K562 (cell line): Measurements from ENCODE around the gene WNT16. TPM values are rescaled to one million over a fixed set of nuclear protein-coding genes. Genes with fewer than 3 reads are reported as not detected.

Experiments used
- ARID1B ChIP-seq: fragments of 450-650 bp; IDR thresholded peaks from 2 replicates; pipeline ENCODE4 v1.6.1; 2016; ENCODE audit warnings: antibody characterized with exemption, mild to moderate bottlenecking, inconsistent platforms
- CBX2 ChIP-seq: fragments of 200-600 bp; sonication (generic); IDR thresholded peaks from one replicate; pipeline ENCODE4 v1.6.1; 2012; ENCODE audit warnings: mild to moderate bottlenecking, low read length, inconsistent platforms; ENCODE audit not compliant: insufficient read depth, poor library complexity, severe bottlenecking
- CBX8 ChIP-seq: fragments of 200-600 bp; sonication (generic); IDR thresholded peaks from 2 replicates; pipeline ENCODE4 v1.6.1; 2012; ENCODE audit warnings: borderline replicate concordance, mixed run types, low read depth, mild to moderate bottlenecking, moderate library complexity, mixed read lengths, low read length, control low read depth, inconsistent platforms; ENCODE audit not compliant: poor library complexity, severe bottlenecking; ENCODE audit errors: extremely low read depth
- CXXC5 ChIP-seq: fragments of 250-450 bp; sonication (Bioruptor Pico); IDR thresholded peaks from 2 replicates; pipeline ENCODE4 v1.8.0; 2022; ENCODE audit warnings: inconsistent platforms, mild to moderate bottlenecking, moderate library complexity
- HNRNPK ChIP-seq: fragments of 200-400 bp; formaldehyde crosslinking; IDR thresholded peaks from one replicate; pipeline ENCODE4 v1.6.1; 2018; ENCODE audit warnings: mild to moderate bottlenecking, low read depth, low read length; ENCODE audit not compliant: poor library complexity, severe bottlenecking
- MED1 ChIP-seq: sonication (generic); formaldehyde crosslinking; IDR thresholded peaks from 2 replicates; pipeline ENCODE4 v1.8.1; 2023; ENCODE audit warnings: missing genetic modification reagents, borderline replicate concordance
- NFE2L1 ChIP-seq: fragments of 450-650 bp; IDR thresholded peaks from 2 replicates; pipeline ENCODE4 v1.6.1; 2016; ENCODE audit warnings: missing genetic modification characterization, low read depth, mild to moderate bottlenecking, missing compliant biosample characterization, moderate library complexity, borderline replicate concordance
- NR2C2 ChIP-seq, 2 experiments: fragments of 200-800 bp in 1 of 2; sonication (Bioruptor generic) in 1 of 2; sonication (generic) in 1 of 2; formaldehyde crosslinking in 1 of 2; IDR thresholded peaks; 2 replicates each; pipeline versions ENCODE4 v1.6.1 to v1.8.0; 2016 to 2022; ENCODE audit warnings: mild to moderate bottlenecking in 1 of 2, missing compliant biosample characterization in 1 of 2, missing genetic modification characterization in 1 of 2, missing genetic modification reagents in 1 of 2
- ZEB2 ChIP-seq: fragments of 450-650 bp; IDR thresholded peaks from 2 replicates; pipeline ENCODE4 v1.6.1; 2016
- ZNF263 ChIP-seq: sonication (generic); formaldehyde crosslinking; IDR thresholded peaks from 2 replicates; pipeline ENCODE4 v1.8.0; 2022; ENCODE audit warnings: mild to moderate bottlenecking, missing genetic modification reagents, borderline replicate concordance
- ZNF277 ChIP-seq: fragments of 250-450 bp; sonication (Bioruptor Pico); IDR thresholded peaks from 2 replicates; pipeline ENCODE4 v1.8.0; 2022; ENCODE audit warnings: inconsistent platforms, mild to moderate bottlenecking, moderate library complexity, borderline replicate concordance
- polyA plus RNA-seq, 8 experiments: library from polyadenylated mRNA; depleted of rRNA in 4 of 8; stranded (reverse) in 5 of 8; unstranded in 3 of 8; fragments of >200 nt; fragmentation: Nextera tagmentation in 2 of 8; fragmentation: Illumina TruSeq in 1 of 8; extraction: Ambion mirVana in 2 of 8; extraction: Trizol in 1 of 8; gene quantifications; 2 replicates each; pipeline versions ENCODE4 v1.2.1 to v1.2.3, GENCODE V29; 2011 to 2014; ENCODE audit warnings: inconsistent platforms in 1 of 8, missing spikeins in 1 of 8
- total RNA-seq, 7 experiments: library from RNA; depleted of rRNA in 6 of 7; stranded (reverse); fragments of >200 nt in 6 of 7; fragmentation: Illumina TruSeq in 2 of 7; extraction: Trizol in 2 of 7; gene quantifications; 2 replicates each; pipeline versions ENCODE4 v1.2.1 to v1.2.3, GENCODE V29; 2011 to 2021; ENCODE audit warnings: low replicate concordance in 1 of 7
- TF ChIP-seq, protein P1 (sequence below): fragments of 200-800 bp; sonication (Bioruptor generic); IDR thresholded peaks from 2 replicates; pipeline ENCODE4 v1.6.1; 2017; ENCODE audit warnings: missing genetic modification characterization, missing compliant biosample characterization

WNT16 gene
- total and polyA plus RNA-seq, 9 of the 15 experiments (the other 6 are each of a cell fraction or from before 2014, with no cell fraction given): 0.06 to 0.07 TPM; not detected in 7

GRCh38 chr7:121330053-121330833, 1.4 kb downstream of the WNT16 start (continued):
- TF ChIP-seq, protein P1, sequence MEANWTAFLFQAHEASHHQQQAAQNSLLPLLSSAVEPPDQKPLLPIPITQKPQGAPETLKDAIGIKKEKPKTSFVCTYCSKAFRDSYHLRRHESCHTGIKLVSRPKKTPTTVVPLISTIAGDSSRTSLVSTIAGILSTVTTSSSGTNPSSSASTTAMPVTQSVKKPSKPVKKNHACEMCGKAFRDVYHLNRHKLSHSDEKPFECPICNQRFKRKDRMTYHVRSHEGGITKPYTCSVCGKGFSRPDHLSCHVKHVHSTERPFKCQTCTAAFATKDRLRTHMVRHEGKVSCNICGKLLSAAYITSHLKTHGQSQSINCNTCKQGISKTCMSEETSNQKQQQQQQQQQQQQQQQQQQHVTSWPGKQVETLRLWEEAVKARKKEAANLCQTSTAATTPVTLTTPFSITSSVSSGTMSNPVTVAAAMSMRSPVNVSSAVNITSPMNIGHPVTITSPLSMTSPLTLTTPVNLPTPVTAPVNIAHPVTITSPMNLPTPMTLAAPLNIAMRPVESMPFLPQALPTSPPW (CRISPR knock-in tag): peak; percentile 53
- TF ChIP-seq NR2C2 (CRISPR knock-in tag; IDR thresholded peaks at IDR 0.05) (no peak), NR2C2 (tag; IDR thresholded peaks at IDR 0.05) (peak; percentile 18; the same call in 1 of the 2 replicates), ZEB2 (no peak), CXXC5 (CRISPR knock-in tag) (peak; percentile 80), ZNF263 (CRISPR knock-in tag) (0 out of 2 replicates have a peak, but pooled peaks have one; percentile 17), NFE2L1 (tag) (no peak), CBX2 (peak; percentile 83), HNRNPK (no peak), ARID1B (no peak), ZNF277 (CRISPR knock-in tag) (no peak), MED1 (CRISPR knock-in tag) (no peak), CBX8 (peak; percentile 96)
- TF ChIP-seq, all 486 proteins: peak for 18
